Skeletal muscle tissue (tissue), 4 donors: Measurements from ENCODE around the gene DENND5A. TPM values are rescaled to one million over a fixed set of nuclear protein-coding genes. Genes with fewer than 3 reads are reported as not detected.
A peak's percentile ranks its signal among the peaks of the same experiment; 100 is the strongest.

ENCODE experiments used
- H3K27ac ChIP-seq: one replicate; pipeline ENCODE4 v1.7.0; 2013; ENCODE audit warnings: mild to moderate bottlenecking, low read depth, low read length, inconsistent platforms
- H3K27me3 ChIP-seq, 3 donors: one replicate each; pipeline ENCODE4 v1.7.0; 2013; ENCODE audit warnings: low read length in 3 of 3; ENCODE audit not compliant: control insufficient read depth in 3 of 3, insufficient read depth in 3 of 3
- H3K36me3 ChIP-seq, 3 donors: one replicate each; pipeline ENCODE4 v1.7.0; 2013; ENCODE audit warnings: low read length in 3 of 3; ENCODE audit not compliant: control insufficient read depth in 3 of 3, insufficient read depth in 3 of 3
- H3K4me1 ChIP-seq, 3 donors: one replicate each; pipeline ENCODE4 v1.7.0; 2013; ENCODE audit warnings: low read length in 3 of 3, mild to moderate bottlenecking in 3 of 3; ENCODE audit not compliant: control insufficient read depth in 3 of 3, insufficient read depth in 3 of 3
- H3K4me3 ChIP-seq, 3 donors: one replicate each; pipeline ENCODE4 v1.7.0; 2013; ENCODE audit warnings: low read length in 3 of 3
- H3K9ac ChIP-seq, 3 donors: one replicate each; pipeline ENCODE4 v1.7.0; 2013; ENCODE audit warnings: low read length in 3 of 3, mild to moderate bottlenecking in 3 of 3, moderate library complexity in 2 of 3, low read depth in 1 of 3
- H3K9me3 ChIP-seq, 3 donors: one replicate each; pipeline ENCODE4 v1.7.0; 2013; ENCODE audit warnings: low read length in 3 of 3; ENCODE audit not compliant: control insufficient read depth in 3 of 3
- total RNA-seq: library from RNA; depleted of rRNA; stranded (reverse); fragments of >200 nt; gene quantifications from one replicate; pipeline ENCODE4 v1.2.3, GENCODE V29; 2014
- donor health status: Osteomylitis.

Gene DENND5A
- 118 TPM for total RNA-seq

DNA sequence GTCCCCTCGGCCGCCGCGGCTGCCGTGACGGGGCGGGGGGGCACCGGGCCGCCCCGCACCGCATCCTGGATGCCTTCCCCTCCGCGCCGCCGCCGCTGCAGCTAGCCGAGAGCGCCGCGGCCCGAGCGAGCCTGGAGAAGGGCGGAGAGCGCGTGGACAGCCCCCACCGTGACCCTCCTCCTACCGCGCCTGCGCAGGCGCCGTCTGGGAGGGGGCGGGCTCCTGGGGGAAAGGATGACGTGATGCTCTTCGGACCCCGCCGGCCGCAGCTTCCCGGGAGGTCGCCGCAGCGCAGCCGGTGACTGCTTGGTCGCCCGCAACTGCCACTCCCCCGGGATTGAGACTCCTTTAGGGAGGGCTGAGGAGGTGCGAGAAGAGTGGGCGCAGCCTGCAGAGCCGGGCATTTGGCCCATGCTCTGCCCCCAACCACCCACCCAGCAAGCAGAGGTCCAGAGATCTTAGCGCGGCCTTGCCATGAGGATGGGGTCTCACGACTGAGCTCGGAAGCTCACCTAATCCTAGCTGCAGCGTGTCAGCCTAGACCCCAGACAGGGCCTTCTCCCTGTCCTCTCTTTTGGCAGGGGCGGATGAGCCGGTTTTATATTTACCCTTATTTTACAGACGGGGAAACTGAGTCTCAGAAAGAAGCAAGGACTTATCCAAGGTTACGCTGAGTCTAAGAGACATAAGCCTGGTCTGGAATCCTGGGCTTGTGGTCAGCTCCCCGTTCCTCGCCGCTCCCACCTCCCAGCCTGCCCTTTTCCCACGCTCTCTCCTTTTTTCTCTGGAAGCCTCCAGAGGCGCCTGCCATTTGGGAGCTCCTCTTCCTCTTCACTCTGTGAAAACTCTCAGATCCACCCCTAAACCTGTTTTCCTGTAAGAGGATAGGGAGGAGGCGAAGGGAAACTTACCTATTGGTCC, at the start of gene DENND5A:
DENND5A (minus strand) TSS at position 140 of the 921 bp plus-strand sequence. CDS start 281 bp downstream, outside the sequence.
- Histone ChIP-seq H3K4me3 (peak within 1 kb of the TSS; percentile 82 to 94 (median 82)), H3K27ac (peak within 1 kb of the TSS; percentile 86), H3K9me3 (no peaks in the 10 kb centered on the region), H3K4me1 (peaks cover 5 to 17% (median 8%) of the 10 kb centered on the region in 3 donors), H3K36me3 (no peaks in the 10 kb centered on the region), H3K27me3 (no peaks in the 10 kb centered on the region), H3K9ac (peak within 1 kb of the TSS; percentile 86 to 95 (median 86))

DNA sequence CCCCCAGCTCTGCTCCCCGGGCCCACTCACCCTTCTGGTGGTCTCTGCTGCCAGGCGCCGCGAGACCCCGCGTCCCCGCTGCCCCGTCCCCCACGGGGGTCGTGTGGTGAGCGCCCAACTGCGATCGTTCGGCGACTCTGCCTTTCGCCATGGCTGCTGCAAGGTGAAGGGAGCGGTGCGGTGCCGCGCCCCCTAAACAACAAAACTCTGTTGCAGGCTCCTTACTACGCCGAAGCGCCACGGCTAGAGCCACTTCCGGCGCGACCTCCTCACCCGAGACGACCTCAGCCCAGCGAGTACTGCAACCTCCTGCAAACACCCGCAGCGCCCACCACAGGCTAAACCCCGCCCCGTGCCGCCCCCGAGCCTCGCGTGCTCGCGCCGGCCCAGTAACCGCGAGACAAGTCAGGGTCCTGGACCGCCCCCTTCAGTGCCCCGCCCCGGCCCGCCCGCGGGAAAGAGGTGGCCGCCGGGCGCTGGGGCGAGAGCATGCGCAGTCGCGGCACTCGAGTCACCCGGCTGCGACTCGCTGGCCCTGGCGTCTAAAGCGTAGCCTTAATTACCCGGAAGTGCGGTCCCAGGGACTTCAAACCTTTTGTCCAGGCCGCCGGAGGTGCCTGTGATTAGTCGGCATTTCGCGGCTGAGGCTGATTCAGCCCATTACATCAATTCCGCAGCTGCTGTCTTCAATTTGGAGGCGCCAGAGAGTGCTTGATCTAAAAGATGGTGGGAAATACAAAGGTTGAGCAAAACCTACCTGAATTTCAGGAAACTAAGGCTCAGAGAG, 49.3 kb upstream of the DENND5A start, which contains the start of gene TMEM41B:
TMEM41B (minus strand) TSS at position 303 of the 787 bp plus-strand sequence; CDS start at position 151, 152 bp downstream.
- H3K9ac ChIP-seq = peak within 1 kb of the TSS; percentile 94 to 95 (median 94)
- H3K27ac ChIP-seq = peak within 1 kb of the TSS; percentile 89
- H3K9me3 ChIP-seq = no peaks in the 10 kb centered on the region
- peaks cover 0 to 4% (median 0%) of the 10 kb centered on the region in 3 donors for H3K27me3 ChIP-seq
- H3K4me3 ChIP-seq = peak within 1 kb of the TSS; percentile 81 to 97 (median 95)
- H3K4me1 ChIP-seq = peaks cover 8 to 18% (median 13%) of the 10 kb centered on the region in 3 donors
- no peaks in the 10 kb centered on the region for H3K36me3 ChIP-seq

DNA sequence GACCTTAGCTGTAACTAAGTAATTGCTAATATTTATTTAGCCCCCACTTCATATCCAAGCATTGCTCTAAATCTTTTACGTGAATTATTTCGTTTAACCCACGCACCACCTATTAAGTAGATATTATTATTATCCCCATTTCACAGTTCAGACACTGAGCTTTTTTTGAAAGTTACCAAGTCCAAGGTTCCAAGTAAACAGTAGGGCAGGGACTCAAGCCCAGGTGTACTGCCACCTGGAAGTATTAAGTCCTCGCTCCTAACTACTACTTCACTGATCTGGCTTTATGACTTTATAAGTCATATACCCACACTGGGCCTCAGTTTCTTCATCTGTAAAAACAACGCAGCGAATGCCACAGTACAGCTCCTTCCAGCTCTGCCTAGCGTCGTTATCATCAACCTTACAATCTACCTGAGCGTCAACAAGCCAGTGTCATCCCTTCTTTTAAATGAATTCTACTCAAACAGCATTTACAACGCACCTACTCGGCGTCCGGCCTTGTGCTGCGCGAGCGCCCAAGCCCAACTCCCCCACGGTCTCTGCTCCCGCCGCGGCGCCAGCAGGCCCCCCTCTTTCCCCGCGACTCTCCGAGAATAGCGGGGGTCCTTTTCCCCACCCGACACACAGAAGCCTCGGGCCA, 48.6 kb upstream of the DENND5A start:
- Histone ChIP-seq H3K9me3 (no peaks in the 10 kb centered on the region), H3K9ac (peak overlapping the region; percentile 79 to 95 (median 94)), H3K36me3 (no peaks in the 10 kb centered on the region), H3K27me3 (peaks cover 0 to 4% (median 0%) of the 10 kb centered on the region in 3 donors), H3K4me1 (peaks cover 9 to 18% (median 13%) of the 10 kb centered on the region in 3 donors), H3K4me3 (peak overlapping the region; percentile 81 to 97 (median 92)), H3K27ac (peak overlapping the region; percentile 89)

DNA sequence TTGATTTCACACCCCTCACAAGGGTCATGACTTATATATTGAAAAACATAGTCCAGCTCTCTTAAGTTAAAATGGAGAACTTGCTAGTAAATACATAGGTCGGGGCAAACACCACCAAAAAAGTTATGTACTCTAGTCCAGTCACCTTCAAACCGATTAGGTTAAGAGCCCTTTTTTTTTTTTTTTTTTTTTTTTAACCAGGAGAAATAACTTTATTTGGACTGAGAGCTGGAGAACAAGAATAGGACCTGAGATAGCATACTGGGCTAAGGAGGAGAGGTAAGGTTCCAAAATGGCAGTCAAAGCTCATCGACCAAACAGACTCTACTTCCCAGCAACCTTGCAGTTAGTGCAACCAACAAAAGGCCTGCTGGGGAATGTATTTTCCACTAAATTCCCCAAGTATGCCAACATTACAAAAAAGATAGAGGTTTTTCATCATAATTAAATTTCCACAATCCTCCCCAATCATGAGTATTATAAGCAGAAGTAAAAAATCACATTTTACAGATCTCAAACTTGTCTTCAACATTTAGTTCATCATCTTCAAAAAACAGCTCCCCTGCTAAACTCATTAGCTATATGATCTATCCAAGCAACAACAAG, 45.4 kb upstream of the DENND5A start:
- Histone ChIP-seq H3K27ac (no peak overlapping the region), H3K27me3 (no peaks in the 10 kb centered on the region), H3K9me3 (no peaks in the 10 kb centered on the region), H3K36me3 (no peaks in the 10 kb centered on the region), H3K9ac (no peak overlapping the region), H3K4me3 (no peak overlapping the region), H3K4me1 (peaks cover 9 to 18% (median 13%) of the 10 kb centered on the region in 3 donors)

DNA sequence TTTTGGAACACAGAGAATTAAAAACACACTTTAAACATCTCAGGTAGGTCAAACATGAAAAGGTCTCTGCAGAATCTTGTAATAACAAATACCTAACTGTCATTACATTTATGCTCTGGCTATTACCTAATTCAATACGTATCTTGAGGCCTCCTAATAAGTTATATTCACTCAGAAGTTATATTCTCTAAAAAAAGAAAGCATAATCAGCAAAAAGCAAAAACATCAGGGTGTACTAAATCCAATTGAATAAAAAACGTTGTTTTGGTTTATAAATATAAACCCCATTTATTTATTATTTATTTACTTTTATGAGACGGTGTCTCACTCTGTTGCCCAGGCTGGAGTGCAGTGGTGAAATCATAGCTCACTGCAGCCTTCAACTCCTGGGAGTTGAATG, 39.0 kb upstream of the DENND5A start:
- no peaks in the 10 kb centered on the region for H3K9me3 ChIP-seq
- H3K27me3 ChIP-seq = no peaks in the 10 kb centered on the region
- no peak overlapping the region for H3K4me3 ChIP-seq
- peaks cover 0 to 2% (median 0%) of the 10 kb centered on the region in 3 donors for H3K36me3 ChIP-seq
- no peak overlapping the region for H3K27ac ChIP-seq
- H3K9ac ChIP-seq = no peak overlapping the region
- no peaks in the 10 kb centered on the region for H3K4me1 ChIP-seq

DNA sequence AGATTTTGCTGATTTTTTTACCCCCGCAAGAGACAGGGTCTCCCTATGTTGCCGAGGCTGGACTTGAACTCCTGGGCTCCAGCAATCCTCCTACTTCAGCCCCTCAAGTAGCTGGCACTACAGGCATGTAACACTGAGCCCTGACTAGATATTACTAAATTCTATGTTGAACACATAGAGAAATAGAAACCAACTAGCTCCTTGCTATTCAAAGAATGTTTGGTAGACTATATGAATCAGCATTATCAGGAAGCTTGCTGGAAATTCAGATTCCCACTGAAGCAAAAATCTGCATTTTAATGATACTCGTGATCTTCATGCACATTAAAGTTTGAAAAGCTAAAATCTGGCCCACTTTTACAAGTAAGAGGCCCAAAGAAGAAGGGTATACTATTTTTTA, 37.3 kb upstream of the DENND5A start:
- H3K9me3 ChIP-seq = no peaks in the 10 kb centered on the region
- H3K27ac ChIP-seq = no peak overlapping the region
- H3K4me3 ChIP-seq = no peak overlapping the region
- H3K36me3 ChIP-seq = peaks cover 0 to 2% (median under 1%) of the 10 kb centered on the region in 3 donors
- no peak overlapping the region for H3K9ac ChIP-seq
- H3K27me3 ChIP-seq = no peaks in the 10 kb centered on the region
- H3K4me1 ChIP-seq = no peaks in the 10 kb centered on the region

DNA sequence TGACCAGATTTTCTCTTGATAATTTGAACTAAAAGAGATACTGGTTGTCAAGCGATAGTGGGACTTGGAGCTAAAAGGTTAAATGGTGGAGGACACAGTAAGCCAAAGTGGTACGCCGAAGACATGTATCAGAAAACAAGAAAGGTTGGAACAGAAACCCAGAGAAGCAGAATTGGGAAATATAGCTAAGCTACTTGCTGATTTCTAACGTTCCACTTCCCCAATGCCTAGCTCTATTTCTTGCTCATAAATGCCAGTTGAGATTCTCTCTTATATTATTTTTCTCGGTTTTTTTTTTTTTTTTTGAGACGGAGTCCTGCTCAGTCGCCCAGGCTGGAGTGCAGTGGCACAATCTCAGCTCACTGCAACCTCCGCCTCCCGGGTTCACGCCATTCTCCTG, 36.6 kb upstream of the DENND5A start:
- no peaks in the 10 kb centered on the region for H3K4me1 ChIP-seq
- no peaks in the 10 kb centered on the region for H3K27me3 ChIP-seq
- H3K9ac ChIP-seq = no peak overlapping the region
- no peak overlapping the region for H3K27ac ChIP-seq
- H3K9me3 ChIP-seq = no peaks in the 10 kb centered on the region
- no peak overlapping the region for H3K4me3 ChIP-seq
- H3K36me3 ChIP-seq = peaks cover 0 to 4% (median 2%) of the 10 kb centered on the region in 3 donors

DNA sequence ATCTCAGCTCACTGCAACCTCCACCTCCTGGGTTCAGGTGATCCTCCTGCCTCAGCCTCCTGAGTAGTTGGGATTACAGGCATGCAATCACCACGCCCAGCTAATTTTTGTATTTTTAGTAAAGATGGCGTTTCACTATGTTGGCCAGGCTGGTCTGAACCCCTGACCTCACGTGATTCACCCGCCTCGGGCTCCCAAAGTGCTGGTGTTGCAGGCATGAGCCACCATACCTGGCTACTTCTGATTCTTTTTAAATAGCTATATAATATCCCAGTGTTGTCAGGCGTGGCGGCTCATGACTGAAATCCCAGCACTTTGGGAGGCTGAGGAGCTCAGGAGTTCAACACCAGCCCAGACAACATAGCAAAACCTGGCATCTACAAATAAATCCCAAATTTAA, 28.5 kb upstream of the DENND5A start:
- Histone ChIP-seq H3K9ac (no peak overlapping the region), H3K36me3 (peaks cover 0 to 12% (median 0%) of the 10 kb centered on the region in 3 donors), H3K27ac (no peak overlapping the region), H3K4me1 (no peaks in the 10 kb centered on the region), H3K9me3 (no peaks in the 10 kb centered on the region), H3K27me3 (no peaks in the 10 kb centered on the region), H3K4me3 (no peak overlapping the region)

DNA sequence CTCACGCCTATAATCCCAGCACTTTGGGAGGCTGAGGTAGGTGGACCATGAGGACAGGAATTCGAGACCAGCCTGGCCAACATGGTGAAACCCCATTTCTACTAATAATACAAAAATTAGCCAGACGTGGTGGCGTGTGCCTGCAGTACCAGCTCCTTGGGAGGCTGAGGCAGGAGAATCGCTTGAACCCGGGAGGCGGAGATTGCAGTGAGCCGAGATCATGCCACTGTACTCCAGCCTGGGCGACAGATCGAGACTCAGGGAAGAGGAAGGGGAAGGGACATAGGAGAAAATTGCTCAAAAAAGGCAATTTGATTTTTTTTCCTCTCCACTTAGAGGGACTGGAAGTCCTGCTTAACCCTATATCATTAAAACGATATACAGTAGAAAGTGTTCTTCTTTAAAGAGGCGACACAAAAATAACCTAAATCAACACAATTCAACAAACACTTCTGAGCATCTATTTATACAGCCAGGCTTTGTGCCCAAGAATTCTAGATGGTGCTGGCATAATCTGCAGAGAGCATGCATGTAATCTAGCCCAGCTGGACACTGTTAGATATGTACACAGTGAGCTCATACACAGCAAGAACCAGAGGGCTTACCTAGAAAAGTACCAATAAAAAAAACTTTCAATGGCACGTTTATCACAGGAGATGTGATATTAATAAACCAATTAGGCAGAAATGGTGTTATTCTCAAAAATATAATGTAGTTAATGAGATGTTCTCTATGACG, 20.9 kb upstream of the DENND5A start:
- Histone ChIP-seq H3K9ac (no peak overlapping the region), H3K4me3 (no peak overlapping the region), H3K9me3 (no peaks in the 10 kb centered on the region), H3K4me1 (no peaks in the 10 kb centered on the region), H3K36me3 (peaks cover 0 to 7% (median 2%) of the 10 kb centered on the region in 3 donors), H3K27me3 (no peaks in the 10 kb centered on the region), H3K27ac (no peak overlapping the region)
